NCI-H2196 (cell line): ENCODE data around the gene PPP2R3A.
"Not testable (repeated sequence)": the region's sequence is repeated elsewhere in the genome, so short reads cannot be mapped to it uniquely, and the experiment has no call there.

Source experiments
- DNase-seq: peaks from one replicate; lab custom pipeline; 2025; ENCODE audit not compliant: unreplicated experiment; lab: John Stamatoyannopoulos, UW

PPP2R3A gene

GRCh38 chr3:136144397-136144796, 178.9 kb downstream of the PPP2R3A start:
- not testable (repeated sequence) for DNase-seq

- DNase-seq, result no peak
These were observed 181.6 kb downstream of the PPP2R3A start for GRCh38 chr3:136146981-136147729.

- DNase-seq, result no peak
These were observed 184.1 kb downstream of the PPP2R3A start for GRCh38 chr3:136149667-136150066.

GRCh38 chr3:136151219-136151618, 185.7 kb downstream of the PPP2R3A start:
- no peak for DNase-seq

DNA sequence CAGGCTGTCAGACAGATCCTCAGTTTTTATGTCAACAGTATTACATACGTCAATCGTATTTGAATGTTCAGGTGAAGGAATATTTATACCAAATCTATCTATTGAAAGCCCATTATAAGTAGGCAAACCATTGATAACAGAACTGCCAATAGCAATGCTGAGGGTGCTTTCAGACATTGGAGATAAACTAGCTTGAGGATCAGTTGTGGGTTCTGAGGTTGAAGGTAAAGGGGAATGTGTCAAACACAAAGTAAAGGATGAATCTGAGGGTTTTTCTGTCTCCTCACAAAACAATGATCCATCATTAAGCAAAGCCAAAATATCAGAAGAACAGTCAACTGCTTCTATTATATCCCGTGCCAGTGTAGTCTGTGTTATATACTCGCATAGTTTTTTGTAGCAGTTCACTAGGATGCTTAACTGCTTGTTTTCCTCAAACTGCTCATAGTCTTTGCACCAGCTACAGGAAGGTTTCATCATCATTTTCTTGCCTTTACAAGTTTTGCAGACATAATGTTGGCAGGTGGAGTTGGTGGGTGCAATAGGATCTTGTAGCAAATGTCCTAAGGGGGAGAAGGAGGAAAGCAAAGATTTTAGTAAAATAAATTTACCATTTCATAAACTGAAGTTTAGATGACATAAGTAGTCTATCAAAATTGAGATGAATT, 186.8 kb downstream of the PPP2R3A start:
- DNase-seq, result no peak

DNA sequence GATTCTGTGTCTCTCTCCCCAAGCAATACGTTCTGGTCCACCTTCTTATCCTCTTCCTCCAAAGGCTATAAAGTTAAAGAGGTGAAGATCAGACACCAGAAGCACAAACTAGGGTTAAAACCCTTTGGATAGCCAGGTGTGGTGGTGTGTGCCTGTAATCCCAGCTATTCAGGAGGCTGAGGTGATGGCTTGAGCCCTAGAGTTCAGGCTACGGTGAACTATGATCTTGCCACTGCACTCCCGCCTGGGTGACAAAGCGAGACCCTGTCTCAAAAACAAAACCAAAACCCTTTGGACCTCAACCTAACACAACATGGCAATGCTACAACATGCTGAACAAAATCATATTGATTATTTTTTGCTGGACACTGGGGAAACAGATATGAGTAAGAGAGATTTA, 187.4 kb downstream of the PPP2R3A start:
- no peak for DNase-seq

DNA sequence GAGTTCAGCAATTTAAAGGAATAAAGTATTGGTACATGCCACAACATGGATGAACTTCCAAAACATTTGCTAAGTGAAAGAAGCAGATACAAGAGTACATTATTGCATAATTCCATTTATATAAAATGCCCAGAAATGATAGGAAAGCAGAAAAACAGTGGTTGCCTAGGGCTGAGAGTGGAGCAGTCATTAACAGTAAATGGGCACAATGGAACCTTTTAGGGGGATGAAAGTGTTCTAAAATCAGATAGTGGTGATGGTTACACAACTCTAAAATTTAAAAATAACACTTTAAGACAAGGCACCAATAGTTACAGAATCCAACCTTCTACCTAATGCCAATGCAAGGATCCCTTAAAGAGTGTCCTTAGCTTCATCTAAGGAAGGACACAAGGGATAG, 196.0 kb downstream of the PPP2R3A start:
- DNase-seq, result no peak

DNA sequence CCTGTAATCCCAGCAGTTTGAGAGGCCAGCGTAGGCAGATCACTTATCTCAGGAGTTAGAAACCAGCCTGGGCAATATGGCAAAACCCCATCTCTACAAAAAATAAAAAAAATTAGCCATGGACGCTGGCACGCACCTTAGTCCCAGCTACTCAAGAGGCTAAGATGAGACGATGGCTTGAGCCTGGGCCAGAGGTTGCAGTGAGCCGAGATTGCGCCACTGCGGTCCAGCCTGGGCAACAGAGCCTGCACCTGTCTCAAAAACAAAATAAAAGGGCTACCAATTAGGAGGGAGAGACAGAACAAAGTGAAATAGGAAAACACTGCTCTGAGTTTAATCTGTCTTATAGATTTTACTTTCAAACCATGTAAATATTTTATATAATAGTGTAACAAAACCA, 196.8 kb downstream of the PPP2R3A start:
- no peak for DNase-seq

- not testable (repeated sequence) for DNase-seq
These were observed 198.1 kb downstream of the PPP2R3A start for GRCh38 chr3:136163607-136164006.

GRCh38 chr3:136166507-136166906, 201.0 kb downstream of the PPP2R3A start:
- peak; percentile 29 for DNase-seq

GRCh38 chr3:136168236-136168635, 202.7 kb downstream of the PPP2R3A start:
- not testable (repeated sequence) for DNase-seq

- no peak for DNase-seq
These were observed 205.6 kb downstream of the PPP2R3A start for GRCh38 chr3:136171097-136171542.

- no peak for DNase-seq
These were observed 208.5 kb downstream of the PPP2R3A start for GRCh38 chr3:136173939-136174490.

- DNase-seq, result no peak
These were observed 212.3 kb downstream of the PPP2R3A start for GRCh38 chr3:136177876-136178275.

DNA sequence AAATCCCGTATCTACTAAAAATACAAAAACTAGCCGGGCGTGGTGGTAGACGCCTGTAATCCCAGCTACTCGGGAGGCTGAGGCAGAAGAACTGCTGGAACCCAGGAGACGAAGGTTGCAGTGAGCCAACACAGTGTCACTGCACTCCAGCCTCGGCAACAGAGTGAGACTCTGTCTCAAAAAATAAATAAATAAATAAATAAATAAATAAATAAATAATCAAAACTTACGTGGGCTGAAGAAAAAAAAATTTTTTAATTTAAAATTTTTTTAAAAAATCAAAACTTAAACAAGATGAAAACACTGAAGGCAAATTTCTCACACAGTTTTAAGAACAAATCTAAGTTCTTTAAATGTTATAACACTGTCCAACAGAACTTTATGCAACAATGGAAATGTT, 216.2 kb downstream of the PPP2R3A start:
- no peak for DNase-seq

DNA sequence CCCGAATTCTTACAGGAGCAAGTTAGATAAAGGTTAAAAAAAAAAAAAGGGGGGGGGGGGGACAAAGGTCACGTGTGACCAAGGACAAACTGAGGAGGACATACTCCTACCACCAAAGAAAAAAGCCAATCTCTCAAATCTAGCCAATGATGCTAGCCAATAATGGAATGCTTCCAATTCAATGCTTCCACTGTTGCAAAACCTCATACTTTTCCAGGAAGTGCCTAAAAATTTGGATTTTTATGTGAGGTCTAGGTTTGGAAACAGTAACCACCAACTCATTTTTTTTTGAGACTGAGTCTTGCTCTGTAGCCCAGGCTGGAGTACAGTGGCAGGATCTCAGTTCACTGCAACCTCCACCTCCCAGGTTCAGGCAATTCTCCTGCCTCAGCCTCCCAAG, 219.2 kb downstream of the PPP2R3A start:
- DNase-seq, result no peak

- DNase-seq, result peak; percentile 59
These were observed 220.8 kb downstream of the PPP2R3A start for GRCh38 chr3:136186344-136186743.

- DNase-seq, result no peak
These were observed 221.3 kb downstream of the PPP2R3A start for GRCh38 chr3:136186846-136187245.

- no peak for DNase-seq
These were observed 222.3 kb downstream of the PPP2R3A start for GRCh38 chr3:136187868-136188267.

DNA sequence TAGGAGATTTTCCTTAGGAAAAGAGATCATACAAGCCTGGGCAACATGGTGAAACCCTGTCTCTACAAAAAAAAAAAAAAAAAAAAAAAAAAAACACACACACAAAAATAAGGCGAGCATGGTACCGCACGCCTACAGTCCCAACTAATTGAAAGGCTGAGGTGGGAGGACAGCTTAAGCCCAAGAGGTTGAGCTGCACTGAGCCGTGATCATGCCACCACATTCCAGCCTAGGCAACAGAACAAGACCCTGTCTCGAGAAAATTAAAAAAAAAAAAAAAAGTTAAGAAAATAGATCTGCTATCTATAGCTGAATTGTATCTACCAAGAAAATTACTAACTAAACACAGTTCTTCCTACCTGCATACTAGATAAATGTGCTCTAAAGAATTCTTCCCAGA, 223.5 kb downstream of the PPP2R3A start:
- no peak for DNase-seq

DNA sequence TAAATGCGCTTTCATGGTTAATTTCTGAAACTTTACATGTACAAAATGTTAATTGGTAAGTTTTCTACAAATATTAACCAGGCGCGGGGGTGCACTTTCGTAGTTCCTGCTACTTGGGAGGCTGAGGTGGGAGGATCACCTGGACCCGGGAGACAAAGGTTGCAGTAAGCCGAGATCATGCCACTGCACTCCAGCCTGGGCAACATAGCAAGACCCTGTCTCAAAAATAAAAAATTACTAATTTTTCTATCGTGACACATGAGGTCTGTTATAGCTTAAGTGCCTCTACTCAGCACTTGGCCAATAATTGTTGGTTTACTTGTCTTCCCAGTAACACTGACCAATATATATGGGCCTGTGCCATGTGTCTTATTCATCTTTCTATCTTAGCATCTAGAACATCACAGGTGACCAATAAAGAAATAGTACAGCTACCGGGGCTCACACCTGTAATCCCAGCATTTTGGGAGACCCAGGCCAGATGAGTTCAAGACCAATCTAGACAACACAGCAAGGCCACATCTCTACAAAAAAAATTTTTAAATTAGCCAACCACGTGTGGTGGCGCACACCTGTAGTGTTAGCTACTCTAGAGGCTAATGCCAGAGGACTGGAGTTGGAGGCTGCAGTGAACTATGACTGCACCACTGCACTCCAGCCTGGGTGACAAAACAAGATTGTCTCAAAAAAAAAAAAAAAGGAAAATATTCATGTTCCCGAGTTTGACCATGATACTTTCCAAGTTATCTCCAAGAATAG, 224.5 kb downstream of the PPP2R3A start:
- DNase-seq, result no peak
